Stimulated activated CD8-positive, alpha-beta memory T cell treated with anti-CD3 and anti-CD28 coated beads, Interleukin-4, amount 100 ng/mL, for 1 hour (primary cell): Measurements from ENCODE around the gene HS2ST1.
A peak's percentile ranks its signal among the peaks of the same experiment; 100 is the strongest.
"Not testable (repeated sequence)": the region's sequence is repeated elsewhere in the genome, so short reads cannot be mapped to it uniquely, and the experiment has no call there.

Experiments used
- DNase-seq, 2 donors: peaks; one replicate each; pipeline ENCODE4 v3.0.0-alpha.2; 2020; ENCODE audit warnings: low read depth in 2 of 2, low spot score in 1 of 2

Gene HS2ST1

DNA sequence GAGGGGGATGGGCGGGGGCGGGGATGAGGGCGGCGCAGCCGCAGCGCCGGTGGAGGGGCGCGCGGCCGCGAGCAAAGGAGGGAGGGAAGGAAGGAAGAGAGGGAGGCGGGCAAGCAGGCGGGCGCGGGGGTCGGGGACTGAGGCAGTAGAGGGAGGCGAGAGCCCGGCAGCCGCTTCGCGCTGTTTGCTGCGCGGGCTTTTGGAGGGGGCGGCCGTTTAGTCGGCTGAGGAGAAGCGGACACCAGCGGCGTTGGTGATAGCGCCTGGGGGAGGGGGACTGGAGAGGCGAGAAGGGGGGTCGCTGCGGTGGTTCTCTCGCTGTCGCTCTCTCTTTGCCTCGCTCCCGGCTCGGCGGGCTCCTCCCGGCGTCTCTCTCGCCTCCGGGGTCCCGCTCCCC lies at the start of gene HS2ST1:
HS2ST1 (plus strand) TSS at position 35 of the 397 bp plus-strand sequence.
- DNase-seq, result no peak

DNA sequence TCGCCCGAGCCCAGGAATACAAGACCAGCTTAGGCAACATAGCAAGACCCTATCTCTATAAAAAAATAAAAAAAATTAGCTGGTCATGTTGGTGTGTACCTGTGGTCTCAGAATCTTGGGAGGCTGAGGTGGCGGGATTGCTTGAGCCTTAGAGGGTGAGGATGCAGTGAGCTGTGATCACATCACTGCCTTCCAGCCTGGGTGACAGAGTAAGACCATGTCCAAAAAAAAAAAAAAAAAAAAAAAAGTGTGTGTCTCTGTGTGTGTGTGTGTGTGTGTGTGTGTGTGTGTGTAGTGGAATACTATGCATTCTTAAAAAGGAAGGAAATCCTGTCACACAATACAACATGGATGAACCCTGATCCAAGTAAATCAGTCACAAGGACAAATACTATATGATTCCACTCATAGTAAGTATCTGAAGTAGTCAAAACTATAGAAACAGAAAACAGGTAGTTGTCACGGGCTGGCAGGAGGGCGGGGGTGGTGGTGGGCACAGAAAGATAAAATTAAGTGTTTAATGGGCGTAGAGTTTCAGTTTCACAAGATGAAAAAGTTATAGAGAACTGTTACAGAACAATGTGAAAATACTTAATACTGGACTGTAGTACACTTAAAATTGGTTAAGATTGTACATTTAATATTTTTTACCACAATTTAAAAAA lies 48.3 kb upstream of the HS2ST1 start:
- no peak for DNase-seq

DNA sequence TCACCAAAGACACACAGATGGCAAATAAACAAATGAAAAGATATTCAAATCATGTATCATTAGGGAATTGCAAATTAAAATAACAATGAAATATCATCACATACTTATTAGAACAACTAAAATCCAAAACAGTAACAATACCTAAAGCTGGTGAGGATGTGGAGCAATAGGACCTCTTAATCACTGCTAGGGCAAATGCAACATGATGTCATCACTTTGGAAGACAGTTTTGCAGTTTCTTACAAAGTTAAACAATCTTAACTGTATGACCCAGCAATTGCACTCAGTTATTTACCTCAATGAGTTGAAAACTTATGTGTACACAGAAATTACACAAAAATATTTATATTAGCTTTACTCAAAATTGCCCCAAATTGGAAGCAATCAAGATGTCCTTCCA lies 47.8 kb upstream of the HS2ST1 start:
- no peak for DNase-seq

DNA sequence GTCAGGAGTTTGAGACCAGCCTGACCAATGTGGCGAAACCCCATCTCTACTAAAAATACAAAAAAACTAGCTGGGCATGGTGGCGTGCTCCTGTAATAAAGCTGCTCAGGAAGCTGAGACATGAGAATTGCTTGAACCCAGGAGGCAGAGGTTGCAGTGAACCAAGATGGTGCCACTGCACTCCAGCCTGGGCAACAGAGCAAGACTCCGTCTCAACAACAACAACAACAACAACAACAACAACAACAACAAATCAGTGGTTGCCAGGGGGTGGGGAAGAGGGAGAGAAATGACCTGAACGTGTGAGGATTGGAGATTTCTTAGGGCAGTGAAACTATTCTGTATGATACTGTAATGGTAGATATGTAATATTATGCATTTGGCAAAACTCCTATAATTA lies 47.2 kb upstream of the HS2ST1 start:
- not testable (repeated sequence) for DNase-seq

DNA sequence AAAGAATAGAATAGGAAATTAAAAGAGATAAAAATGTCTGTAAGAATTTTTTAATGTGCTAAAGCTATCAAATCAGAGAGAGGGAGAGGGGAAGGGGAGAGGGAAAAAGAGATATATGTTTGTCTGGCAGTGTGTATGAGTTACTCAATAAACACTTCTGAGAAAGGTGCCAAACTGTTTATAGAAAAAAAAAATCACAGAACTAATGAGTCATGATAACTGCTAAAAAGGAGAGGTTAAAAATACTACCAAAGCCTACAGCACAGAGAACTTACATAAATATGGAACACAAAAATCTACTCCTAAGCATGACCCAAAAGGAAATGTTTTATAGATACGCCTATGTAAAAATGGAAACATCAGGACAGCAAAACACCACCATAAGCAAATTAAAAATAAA lies 46.0 kb upstream of the HS2ST1 start:
- no peak for DNase-seq

DNA sequence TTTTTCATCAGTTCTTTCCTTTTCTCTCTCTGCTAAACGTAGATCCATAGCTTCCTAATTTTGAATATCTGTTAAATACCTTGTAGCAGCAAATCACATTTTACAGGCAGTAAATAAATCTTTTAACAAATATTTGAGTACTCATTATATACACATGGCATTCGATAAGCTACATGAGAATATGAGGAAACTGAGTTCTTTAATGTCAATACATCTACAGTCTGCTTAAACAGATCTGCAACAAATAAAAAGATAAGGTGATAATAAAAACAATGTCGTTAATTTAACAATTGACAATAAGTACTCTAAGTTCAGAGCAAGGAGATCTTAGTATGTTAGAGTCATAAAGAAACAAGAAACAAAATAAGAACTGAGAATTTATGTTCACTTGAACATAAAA lies 43.4 kb upstream of the HS2ST1 start:
- no peak for DNase-seq

DNA sequence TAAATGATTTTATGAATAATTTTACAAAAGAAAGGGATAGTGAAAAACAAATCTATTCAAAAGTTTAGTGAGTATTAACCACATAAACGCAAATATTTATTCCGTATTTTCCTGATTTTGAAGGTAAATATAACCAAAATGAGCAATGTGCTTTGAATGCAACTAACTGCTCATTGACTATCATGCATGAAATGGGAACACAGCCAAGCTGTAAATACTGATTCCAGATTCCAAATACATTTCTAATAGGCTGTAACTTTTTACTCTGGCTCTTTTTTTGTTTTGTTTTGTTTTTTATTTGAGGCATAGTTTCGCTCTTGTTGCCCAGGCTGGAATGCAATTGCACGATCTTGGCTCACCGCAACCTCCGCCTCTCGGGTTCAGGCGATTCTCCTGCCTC lies 42.3 kb upstream of the HS2ST1 start:
- no peak for DNase-seq

DNA sequence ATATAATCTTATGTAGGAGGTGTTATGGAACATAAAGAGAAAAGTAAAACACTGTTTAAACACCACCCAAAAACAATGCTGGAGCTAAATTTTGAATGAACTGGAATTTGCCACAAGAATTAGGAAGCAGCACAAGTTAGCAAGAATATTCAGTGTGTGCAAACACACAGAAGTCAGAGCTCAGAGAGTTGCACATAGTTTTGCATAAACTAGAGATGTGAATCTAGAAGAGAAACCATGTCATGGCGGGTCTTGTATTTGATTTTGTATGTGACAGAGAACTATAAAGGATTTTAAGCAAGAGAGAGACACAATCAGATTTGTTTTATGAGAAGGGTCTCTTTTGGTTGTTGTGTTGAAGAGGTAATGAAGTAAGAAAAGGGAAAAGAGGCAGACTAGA lies 38.7 kb upstream of the HS2ST1 start:
- DNase-seq, result no peak

DNA sequence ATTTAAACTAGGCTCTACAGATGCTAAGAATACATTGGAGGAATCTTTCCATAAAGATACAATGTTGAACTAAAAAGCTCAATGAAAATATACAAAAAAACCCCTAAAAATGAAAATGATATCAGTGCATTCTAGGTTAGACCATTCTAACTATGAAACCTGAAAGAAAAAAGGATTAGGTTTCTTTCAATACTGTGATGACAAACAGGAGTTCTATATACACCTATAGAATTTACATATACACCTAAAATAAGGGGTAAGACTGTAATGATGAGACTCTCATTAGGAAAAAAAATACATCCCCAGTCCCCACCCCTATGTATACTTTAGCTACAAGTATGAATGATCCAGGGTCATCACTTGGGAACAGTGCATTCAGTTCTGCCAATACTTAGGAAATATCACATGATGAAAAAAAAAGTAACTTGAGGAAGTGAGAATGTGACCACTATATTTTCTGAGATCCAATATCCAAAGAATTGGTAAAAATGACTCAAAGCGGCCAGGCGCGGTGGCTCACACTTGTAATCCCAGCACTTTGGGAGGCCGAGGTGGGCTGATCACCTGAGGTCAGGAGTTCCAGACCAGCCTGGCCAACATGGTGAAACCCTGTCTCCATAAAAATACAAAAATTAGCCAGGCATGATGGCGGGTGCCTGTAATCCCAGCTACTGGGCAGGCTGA lies 26.8 kb upstream of the HS2ST1 start:
- DNase-seq, result no peak

DNA sequence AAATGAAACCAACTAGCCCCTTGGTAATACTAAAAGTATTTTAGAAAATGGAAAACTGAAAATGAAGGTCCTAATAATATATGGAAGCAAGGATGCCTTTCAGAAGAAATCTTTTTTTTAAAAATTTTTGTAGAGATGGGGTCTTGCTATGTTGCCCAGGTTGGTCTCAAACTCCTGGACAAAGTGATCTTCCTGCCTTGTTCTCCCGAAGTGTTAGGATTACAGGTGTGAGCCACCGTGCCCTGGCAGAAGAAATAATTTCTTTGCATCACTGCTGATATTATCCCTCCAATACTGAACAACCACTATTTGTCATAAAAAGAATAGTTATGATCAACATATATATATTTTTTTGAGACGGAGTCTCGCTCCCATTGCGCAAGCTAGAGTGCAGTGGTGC lies 26.1 kb upstream of the HS2ST1 start:
- no peak for DNase-seq

DNA sequence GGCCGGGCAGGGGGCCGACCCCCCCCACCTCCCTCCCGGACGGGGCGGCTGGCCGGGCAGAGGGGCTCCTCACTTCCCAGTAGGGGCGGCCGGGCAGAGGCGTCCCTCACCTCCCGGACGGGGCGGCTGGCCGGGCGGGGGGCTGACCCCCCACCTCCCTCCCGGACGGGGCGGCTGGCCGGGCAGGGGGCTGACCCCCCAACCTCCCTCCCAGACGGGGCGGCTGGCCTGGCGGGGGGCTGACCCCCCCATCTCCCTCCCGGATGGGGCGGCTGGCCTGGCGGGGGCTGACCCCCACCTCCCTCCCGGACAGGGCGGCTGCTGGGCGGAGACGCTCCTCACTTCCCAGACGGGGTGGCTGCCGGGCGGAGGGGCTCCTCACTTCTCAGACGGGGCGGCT lies 15.0 kb upstream of the HS2ST1 start:
- DNase-seq, result not testable (repeated sequence)

DNA sequence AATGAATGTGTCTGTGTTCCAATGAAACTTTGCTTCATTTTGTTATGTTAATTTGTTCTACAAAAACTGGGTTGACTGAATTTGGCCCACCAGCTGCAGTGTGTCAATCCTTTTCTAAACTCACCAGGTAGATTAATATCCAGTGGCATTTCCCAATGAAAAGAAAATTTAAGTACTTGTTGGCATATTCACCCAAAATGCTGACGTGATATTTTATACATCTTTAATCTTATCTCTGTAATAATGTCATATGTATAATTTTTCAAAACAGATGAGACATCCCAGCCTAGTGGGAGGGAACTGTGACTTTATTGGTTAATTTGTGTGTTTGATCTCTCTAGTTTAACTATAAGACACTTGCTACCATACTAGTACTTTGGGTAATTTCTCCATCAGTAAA lies 8.6 kb upstream of the HS2ST1 start:
- DNase-seq, result no peak

DNA sequence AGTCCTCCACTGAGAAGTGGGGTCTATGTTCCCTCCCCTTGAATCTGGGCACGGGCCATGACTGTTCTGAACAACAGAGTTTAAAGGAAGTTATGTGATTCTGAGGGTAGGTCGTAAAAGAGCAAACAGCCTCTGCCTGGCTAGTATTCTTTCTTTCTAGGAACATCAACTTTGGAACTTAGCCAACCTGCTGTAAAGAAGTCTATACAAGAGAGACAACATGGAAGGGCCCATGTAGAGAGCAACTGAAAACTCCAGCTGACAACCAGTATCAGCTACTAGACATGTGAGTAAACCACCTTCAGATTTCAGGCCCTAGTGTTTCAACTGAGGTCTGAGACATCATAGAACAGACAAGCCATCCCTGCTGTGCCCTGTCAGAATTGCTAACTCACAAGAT lies 8.0 kb upstream of the HS2ST1 start:
- DNase-seq, result no peak

DNA sequence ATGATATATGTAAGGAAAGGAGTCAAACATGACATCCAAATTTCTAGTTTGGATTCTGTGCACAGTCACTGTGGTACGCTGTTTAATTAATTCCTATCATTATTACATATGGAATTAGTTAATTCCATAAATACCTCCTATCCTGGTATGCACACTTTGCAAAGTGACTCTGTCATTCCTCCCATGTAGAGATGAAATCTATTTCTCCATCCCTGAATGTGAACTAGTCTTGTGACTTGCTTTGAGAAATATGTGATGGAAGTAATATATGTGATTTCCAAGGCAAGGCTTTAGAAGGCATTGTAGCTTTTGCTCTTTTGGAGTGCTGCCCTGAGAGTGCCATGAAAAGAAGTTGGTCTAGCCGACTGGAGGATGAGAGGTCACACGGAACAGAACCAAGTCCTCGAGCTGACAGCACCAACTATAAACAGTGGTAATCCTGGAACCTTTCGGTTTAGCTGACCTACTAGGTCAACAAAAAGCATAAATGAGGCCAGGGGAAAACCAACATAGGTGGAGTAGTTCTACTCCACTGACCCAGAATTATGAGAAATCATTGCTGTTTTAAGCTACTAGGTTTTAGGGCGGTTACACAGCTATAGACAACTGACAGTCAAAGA lies 2.0 kb upstream of the HS2ST1 start:
- DNase-seq, result no peak

DNA sequence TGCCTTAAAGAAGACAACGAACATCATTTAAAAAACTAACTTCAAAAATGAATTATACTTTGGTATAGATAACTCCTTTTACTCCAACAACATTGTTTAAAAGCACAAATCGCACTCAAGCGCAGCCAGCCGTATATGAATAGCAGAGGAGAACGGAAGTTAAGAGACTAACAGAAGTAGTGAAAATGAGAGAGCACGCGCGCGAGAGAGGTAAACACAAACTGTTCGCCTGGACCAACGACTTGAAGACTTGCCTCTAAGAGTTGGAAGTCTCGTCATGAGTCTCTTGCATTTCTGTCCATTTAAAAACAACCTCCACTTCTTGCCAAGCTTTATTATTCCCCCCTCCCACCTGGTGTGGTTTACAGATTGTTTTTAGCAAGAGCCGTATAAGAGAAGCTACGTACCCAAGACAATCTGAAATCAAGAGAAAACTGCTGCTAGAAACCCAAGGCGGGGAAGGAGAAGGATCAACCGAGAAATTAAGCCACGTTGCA lies 988 bp upstream of the HS2ST1 start:
- peak; percentile 2 to 4 for DNase-seq

DNA sequence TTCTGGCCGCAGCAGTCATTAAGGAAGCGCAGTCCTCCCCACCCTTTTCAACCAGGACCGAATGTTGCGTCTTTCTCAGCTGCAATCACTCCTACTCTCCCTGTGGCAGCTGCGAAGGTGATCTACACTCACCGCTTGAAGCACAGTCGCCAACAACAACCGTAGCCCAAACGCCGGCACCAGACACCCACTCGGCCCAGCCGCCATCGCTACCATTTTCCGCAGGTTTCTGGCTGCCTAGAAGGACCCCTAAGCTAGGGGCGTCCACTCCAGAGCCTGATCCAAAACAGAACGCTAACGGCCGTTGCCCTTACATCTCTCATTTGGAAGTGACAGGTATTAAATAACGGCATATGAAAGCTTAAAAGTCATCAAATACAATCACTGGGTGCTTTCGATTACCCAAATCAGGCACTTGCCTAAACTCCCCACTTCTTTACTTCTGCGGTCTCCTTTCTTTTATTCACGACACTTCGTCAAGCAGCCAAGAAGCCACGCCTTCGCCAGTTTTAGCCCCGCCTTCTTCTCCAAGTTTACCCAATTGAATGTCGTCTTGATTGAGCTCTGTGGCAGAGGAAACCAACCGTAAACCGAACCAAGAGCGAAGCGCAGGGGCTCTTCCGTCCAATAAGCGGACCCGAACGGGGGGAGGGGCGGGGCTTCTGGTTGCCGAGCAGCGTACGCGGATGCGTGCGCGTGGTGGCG lies 387 bp upstream of the HS2ST1 start, which contains the start of gene SELENOF:
SELENOF (minus strand) TSS at position 231 of the 705 bp plus-strand sequence; CDS start at position 216, 15 bp downstream.
- DNase-seq, result peak; percentile 96 to 98

DNA sequence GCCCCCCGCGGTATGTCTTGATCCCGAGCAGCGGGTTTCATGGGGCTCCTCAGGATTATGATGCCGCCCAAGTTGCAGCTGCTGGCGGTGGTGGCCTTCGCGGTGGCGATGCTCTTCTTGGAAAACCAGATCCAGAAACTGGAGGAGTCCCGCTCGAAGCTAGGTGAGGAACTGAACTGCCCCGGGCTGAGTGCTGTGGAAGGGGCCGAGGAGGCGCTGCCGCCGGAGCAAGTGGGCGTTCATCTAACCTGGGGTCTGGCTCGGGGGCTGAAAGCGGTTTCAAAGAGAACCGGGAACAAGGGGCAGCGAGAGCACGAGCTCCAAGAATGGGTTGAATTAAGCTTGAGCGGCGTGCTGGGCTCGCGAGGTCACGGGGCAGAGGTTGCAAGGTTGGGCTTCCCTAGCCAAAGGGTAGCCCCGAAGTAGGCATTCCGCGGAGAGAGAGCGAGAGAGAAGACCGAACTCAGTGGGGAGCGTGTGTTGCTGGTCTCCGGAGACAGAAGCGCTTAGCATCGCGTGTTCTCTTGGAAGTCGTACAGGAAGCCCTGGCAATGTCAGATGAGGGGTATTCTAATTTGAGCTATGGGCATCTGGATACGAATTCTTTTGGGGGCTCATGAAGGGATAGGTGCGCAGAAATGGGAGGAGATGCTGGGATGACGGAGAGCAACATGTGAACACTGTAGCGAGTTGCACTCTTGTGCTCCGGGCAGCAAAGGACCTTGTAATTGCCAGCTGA lies 732 bp downstream of the HS2ST1 start:
- DNase-seq, result peak; percentile 13 to 16

DNA sequence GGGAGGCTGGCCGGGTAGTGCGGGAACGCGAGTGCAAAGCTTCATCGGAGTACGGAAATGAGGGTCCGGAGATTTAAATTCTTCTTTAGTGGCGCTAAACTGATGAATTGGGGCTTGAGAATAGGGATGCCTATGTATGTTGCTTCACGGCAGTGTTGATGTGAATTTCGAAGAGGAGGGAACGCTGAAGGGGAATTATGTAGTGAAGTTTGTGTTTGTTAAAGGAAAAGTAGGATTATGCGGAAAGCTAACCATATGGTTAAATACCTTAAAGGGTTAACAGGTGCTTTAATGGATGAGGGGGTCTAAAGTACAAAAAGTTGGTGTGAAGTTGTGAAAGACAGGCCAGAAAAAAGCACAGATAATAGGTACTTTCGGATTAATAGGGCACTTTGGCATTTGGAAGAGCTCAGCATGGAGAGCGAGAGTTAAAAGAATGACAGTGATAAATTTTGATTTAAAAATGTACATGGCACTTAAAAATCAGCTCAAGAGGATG lies 1.4 kb downstream of the HS2ST1 start:
- no peak for DNase-seq

DNA sequence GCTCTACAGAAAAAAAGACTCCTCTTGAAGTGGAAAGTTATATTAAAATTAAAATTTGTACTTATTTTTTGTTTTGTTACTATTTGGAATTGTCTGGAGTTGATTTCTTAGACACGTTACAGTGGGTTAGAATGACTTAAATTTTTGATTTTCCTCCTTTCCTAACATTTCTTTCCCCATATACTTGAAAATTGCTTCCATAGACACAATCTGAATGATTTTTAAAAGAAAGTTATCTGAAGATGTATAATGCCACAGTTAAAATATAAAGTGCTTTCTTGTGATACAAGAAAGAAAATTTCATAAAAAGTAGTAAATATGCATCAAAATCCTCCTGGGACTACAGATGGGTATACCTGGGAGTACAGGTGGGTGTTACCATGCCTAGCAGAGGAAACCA lies 2.3 kb downstream of the HS2ST1 start:
- no peak for DNase-seq

DNA sequence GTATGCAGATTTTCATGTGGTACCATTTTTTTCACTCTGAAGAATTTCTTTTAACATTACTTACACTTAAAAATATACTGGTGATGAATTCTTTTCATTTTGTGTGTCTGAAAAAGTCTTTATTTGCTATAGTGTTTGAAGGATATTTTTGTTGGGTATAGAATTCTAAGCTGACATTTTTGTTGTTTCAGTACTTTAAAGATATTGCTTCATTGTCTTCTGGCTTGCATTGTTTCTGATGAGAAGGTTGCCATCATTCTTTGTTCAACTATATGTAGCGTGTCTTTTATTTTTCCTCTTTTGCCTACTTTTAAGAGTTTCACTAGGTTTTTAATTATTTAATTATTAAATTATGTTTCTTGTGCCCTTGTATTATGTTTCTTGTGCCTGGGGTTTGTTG lies 8.0 kb downstream of the HS2ST1 start:
- no peak for DNase-seq
